ENCODE measurements around the gene CD40LG. TPM values are rescaled to one million over a fixed set of nuclear protein-coding genes. Genes with fewer than 3 reads are reported as not detected.

Gene CD40LG
- total RNA-seq, 4 donors from 2014 or later = 0.13 to 0.67 (median 0.38) TPM; not detected in 1

DNA sequence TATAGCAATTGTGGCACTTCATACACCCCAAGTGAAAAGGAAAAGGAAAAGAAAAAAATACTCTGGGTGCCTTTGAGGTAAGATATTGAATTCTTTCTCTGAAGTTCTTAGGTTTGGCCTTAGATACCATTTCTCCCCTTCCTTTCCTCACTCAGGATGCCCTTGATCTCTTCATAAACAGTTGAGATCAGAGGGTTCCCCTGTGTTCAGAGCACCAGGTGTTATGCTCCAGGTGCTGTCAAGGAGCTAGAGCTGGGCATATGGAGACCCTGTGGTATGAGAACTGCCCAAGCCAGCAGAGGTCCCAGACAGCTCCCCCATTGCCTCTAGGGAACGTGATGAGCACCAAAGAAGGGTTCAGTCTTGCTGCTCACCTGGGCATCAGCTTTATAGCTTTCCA lies 17.1 kb upstream of the CD40LG start:
- Histone ChIP-seq H3K9me3 (no peaks in the 10 kb centered on the region), H3K27ac (no peak overlapping the region), H3K4me3 (no peak overlapping the region), H3K4me1 (no peaks in the 10 kb centered on the region), H3K27me3 (no peaks in the 10 kb centered on the region), H3K36me3 (no peaks in the 10 kb centered on the region)
- 50% methylated on average over 1 of the region's 1 CpG; no CpG with 5 or more reads in 1 of the 2 donors for WGBS, 2 donors
- TF ChIP-seq POLR2A (IDR thresholded peaks at IDR 0.05) = no peak
- TF ChIP-seq, protein P1, sequence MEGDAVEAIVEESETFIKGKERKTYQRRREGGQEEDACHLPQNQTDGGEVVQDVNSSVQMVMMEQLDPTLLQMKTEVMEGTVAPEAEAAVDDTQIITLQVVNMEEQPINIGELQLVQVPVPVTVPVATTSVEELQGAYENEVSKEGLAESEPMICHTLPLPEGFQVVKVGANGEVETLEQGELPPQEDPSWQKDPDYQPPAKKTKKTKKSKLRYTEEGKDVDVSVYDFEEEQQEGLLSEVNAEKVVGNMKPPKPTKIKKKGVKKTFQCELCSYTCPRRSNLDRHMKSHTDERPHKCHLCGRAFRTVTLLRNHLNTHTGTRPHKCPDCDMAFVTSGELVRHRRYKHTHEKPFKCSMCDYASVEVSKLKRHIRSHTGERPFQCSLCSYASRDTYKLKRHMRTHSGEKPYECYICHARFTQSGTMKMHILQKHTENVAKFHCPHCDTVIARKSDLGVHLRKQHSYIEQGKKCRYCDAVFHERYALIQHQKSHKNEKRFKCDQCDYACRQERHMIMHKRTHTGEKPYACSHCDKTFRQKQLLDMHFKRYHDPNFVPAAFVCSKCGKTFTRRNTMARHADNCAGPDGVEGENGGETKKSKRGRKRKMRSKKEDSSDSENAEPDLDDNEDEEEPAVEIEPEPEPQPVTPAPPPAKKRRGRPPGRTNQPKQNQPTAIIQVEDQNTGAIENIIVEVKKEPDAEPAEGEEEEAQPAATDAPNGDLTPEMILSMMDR (IDR thresholded peaks at IDR 0.05) = no peak
- intact Hi-C loops (cut with DNase I) = no loop called here
- DNase-seq = no peak

DNA sequence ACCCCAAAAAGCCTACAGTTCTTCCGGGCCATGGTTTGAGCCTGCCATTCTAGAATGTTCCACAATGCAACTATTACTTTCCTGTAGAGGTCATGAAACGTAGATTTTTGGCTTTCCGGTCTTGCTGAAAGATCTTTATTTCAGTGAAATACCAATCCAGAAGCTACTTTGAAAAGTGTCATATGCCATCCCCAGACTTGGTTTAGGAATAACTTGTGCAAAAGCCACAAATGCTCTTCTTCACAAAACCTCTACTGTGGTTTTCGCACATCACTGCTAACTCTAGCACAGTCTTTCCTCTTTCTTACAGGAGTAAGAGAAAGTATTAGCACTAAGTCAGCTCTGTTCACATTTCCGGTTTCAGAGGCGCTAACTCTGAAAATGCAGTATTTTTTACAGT lies 12.7 kb upstream of the CD40LG start:
- no peak for DNase-seq
- H3K27me3 ChIP-seq = no peaks in the 10 kb centered on the region
- 69 to 70% methylated on average over 6 of the region's 6 CpGs for WGBS, 2 donors
- intact Hi-C loops (cut with DNase I) = no loop called here
- no peak overlapping the region for H3K27ac ChIP-seq
- H3K9me3 ChIP-seq = no peaks in the 10 kb centered on the region
- no peaks in the 10 kb centered on the region for H3K36me3 ChIP-seq
- TF ChIP-seq, protein P1 (IDR thresholded peaks at IDR 0.05) = no peak
- TF ChIP-seq POLR2A (IDR thresholded peaks at IDR 0.05) = no peak
- no peaks in the 10 kb centered on the region for H3K4me1 ChIP-seq
- H3K4me3 ChIP-seq = no peak overlapping the region

DNA sequence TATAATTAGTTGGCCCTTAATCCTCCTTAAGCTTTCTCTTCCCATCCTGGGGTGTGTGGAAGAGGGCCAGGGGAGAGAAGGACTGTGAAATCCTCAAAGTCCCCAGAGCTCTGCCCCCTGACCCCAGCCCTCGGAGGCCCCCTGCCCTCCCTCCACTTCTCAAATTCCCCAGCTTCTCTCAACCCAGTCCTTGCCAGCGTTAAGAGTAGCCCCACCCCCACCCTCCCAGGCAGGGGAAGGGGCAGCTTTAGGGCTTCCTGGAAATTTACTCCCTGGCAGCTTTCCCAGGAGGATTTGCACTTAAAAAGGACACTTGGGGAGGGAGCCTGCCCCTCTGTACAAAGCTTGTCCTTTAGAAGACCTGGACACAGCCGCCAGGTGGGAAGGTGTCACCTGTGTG lies 11.8 kb upstream of the CD40LG start:
- no peaks in the 10 kb centered on the region for H3K27me3 ChIP-seq
- no peak overlapping the region for H3K27ac ChIP-seq
- H3K4me3 ChIP-seq = no peak overlapping the region
- WGBS, 2 donors = 43% methylated on average over 1 of the region's 3 CpGs; no CpG with 5 or more reads in 1 of the 2 donors
- DNase-seq = no peak
- intact Hi-C loops (cut with DNase I) = no loop called here
- H3K9me3 ChIP-seq = no peaks in the 10 kb centered on the region
- H3K36me3 ChIP-seq = no peaks in the 10 kb centered on the region
- no peaks in the 10 kb centered on the region for H3K4me1 ChIP-seq
- no peak for TF ChIP-seq POLR2A (IDR thresholded peaks at IDR 0.05)
- TF ChIP-seq, protein P1 (IDR thresholded peaks at IDR 0.05) = no peak

DNA sequence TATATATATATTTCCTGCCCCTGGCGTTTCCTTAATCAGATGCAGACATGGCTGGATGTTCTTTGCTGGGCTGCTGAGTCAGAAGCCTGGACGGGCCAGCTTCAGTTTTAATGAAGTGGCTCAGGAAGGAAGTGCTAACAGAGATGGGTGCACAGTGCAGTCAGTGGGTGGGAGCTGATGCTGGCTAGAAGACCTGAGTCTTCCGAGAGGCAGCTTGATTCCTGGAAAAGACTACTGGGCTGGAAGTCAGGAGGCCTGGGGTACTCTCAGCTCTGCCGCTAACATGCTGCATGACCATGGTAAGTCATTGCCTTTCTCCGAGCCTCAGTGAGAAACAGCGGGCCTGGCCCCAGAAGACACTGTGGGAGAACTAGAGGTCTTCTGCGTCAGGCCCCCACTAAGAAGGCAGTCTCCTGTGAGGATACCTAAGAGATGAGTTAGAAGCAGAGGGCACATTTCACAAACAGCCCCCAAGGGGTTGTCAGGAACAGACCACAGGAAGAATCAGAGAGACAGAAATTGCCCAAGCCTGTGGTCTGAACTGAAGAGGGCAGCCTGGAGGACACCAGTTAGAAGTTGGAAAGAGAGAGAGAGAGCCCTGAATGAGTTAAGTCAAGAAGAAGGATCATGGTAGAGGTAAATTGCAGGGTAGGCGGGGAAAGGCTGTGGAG lies 8.3 kb upstream of the CD40LG start:
- H3K27ac ChIP-seq = no peak overlapping the region
- TF ChIP-seq, protein P1 (IDR thresholded peaks at IDR 0.05) = no peak
- no peak for TF ChIP-seq POLR2A (IDR thresholded peaks at IDR 0.05)
- no peaks in the 10 kb centered on the region for H3K27me3 ChIP-seq
- DNase-seq = no peak
- no peaks in the 10 kb centered on the region for H3K36me3 ChIP-seq
- no peaks in the 10 kb centered on the region for H3K4me1 ChIP-seq
- H3K9me3 ChIP-seq = no peaks in the 10 kb centered on the region
- H3K4me3 ChIP-seq = no peak overlapping the region
- WGBS, 2 donors = 43 to 64% methylated on average over 2 to 4 of the region's 8 CpGs
- intact Hi-C loops (cut with DNase I) = no loop called here

DNA sequence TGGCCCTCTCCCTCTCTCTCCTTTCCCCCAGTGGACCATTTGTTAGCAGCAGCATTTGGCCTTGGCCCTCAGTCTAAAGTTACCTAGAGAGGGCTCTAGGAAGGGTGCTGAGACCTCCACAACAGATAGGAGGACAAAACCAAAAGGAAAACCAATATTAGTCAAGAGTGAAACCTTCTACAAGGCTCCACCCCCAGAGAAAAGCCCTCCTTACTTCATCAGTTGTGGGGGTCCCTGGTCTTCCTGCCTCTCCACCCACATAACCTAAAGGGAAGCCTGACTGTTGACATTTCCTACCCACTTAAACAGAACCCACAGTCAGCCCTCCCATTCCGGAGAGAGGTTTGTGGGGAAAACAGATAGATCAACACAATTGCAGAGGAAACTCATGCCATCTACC lies 4.7 kb upstream of the CD40LG start:
- Histone ChIP-seq H3K4me3 (no peak overlapping the region), H3K27me3 (no peaks in the 10 kb centered on the region), H3K36me3 (no peaks in the 10 kb centered on the region), H3K4me1 (no peaks in the 10 kb centered on the region), H3K9me3 (no peaks in the 10 kb centered on the region), H3K27ac (no peak overlapping the region)
- DNase-seq = no peak
- 57 to 67% methylated on average over 1 of the region's 1 CpG for WGBS, 2 donors
- intact Hi-C loops (cut with DNase I) = no loop called here
- TF ChIP-seq, protein P1 (IDR thresholded peaks at IDR 0.05) = no peak
- TF ChIP-seq POLR2A (IDR thresholded peaks at IDR 0.05) = no peak

All from esophagus squamous epithelium (tissue), 5 donors.